ENCODE measurements around the gene SLC26A3. TPM values are rescaled to one million over a fixed set of nuclear protein-coding genes. Genes with fewer than 3 reads are reported as not detected.

SLC26A3 gene
- total and polyA plus RNA-seq, 11 donors, result 0.10 to 0.35 TPM; not detected in 9

GRCh38 chr7:107827501-107827900 lies 24.5 kb upstream of the SLC26A3 start:
- ATAC-seq, result no peak

GRCh38 chr7:107826451-107826850 lies 23.4 kb upstream of the SLC26A3 start:
- H3K27ac ChIP-seq, result no peak overlapping the region
- H3K4me1 ChIP-seq, result no peaks in the 10 kb centered on the region
- no peak for DNase-seq
- intact Hi-C loops (cut with DNase I), result no loop called here
- no peak for ATAC-seq
- TF ChIP-seq CTCF (IDR thresholded peaks at IDR 0.05), result no peak
- TF ChIP-seq POLR2A (IDR thresholded peaks at IDR 0.05), result no peak
- WGBS, 4 donors, result 77 to 89% (median 83%) methylated on average over 2 of the region's 2 CpGs
- H3K9me3 ChIP-seq, result peaks cover 0 to 12% (median 0%) of the 10 kb centered on the region in 12 donors
- no peak overlapping the region for H3K4me3 ChIP-seq
- H3K36me3 ChIP-seq, result no peaks in the 10 kb centered on the region
- no peaks in the 10 kb centered on the region for H3K27me3 ChIP-seq

More at GRCh38 chr7:107827501-107827900, 24.5 kb upstream of the SLC26A3 start:
- no peaks in the 10 kb centered on the region for H3K4me1 ChIP-seq
- 68 to 81% (median 75%) methylated on average over 2 of the region's 2 CpGs for whole genome bisulfite sequencing, 4 donors
- no peak for DNase-seq
- H3K9me3 ChIP-seq, result peaks cover 0 to 12% (median 0%) of the 10 kb centered on the region in 12 donors
- H3K27ac ChIP-seq, result no peak overlapping the region
- TF ChIP-seq POLR2A (IDR thresholded peaks at IDR 0.05), result no peak
- no peaks in the 10 kb centered on the region for H3K36me3 ChIP-seq
- H3K27me3 ChIP-seq, result no peaks in the 10 kb centered on the region
- intact Hi-C loops (cut with DNase I), result no loop called here
- H3K4me3 ChIP-seq, result no peak overlapping the region

- peaks cover 0 to 12% (median 0%) of the 10 kb centered on the region in 12 donors for H3K9me3 ChIP-seq
- H3K27me3 ChIP-seq, result no peaks in the 10 kb centered on the region
- WGBS, 4 donors, result 75 to 95% (median 79%) methylated on average over 1 of the region's 1 CpG
- no peak overlapping the region for H3K27ac ChIP-seq
- TF ChIP-seq CTCF (IDR thresholded peaks at IDR 0.05), result no peak
- TF ChIP-seq POLR2A (IDR thresholded peaks at IDR 0.05), result no peak
- no peaks in the 10 kb centered on the region for H3K36me3 ChIP-seq
- no peak for DNase-seq
- no peaks in the 10 kb centered on the region for H3K4me1 ChIP-seq
- intact Hi-C loops (cut with DNase I), result no loop called here
- no peak for ATAC-seq
- no peak overlapping the region for H3K4me3 ChIP-seq
Observed at GRCh38 chr7:107824858-107825257, 21.8 kb upstream of the SLC26A3 start.

- H3K27me3 ChIP-seq, result peaks cover 0 to 3% (median 0%) of the 10 kb centered on the region in 9 donors
- TF ChIP-seq CTCF (IDR thresholded peaks at IDR 0.05) (no peak), POLR2A (IDR thresholded peaks at IDR 0.05) (no peak)
- DNase-seq (no peak), ATAC-seq (no peak)
- H3K4me3 ChIP-seq, result no peak overlapping the region
- H3K9me3 ChIP-seq, result no peaks in the 10 kb centered on the region
- no peaks in the 10 kb centered on the region for H3K36me3 ChIP-seq
- intact Hi-C loops (cut with DNase I), result no loop called here
- WGBS, 4 donors, result 70 to 77% (median 74%) methylated on average over 2 of the region's 2 CpGs
- no peaks in the 10 kb centered on the region for H3K4me1 ChIP-seq
- no peak overlapping the region for H3K27ac ChIP-seq
Observed at GRCh38 chr7:107818622-107819021, 15.6 kb upstream of the SLC26A3 start.

- Histone ChIP-seq H3K4me3 (no peak overlapping the region), H3K9me3 (no peaks in the 10 kb centered on the region), H3K27ac (peak overlapping the region in 1 of 12 donors; percentile 13), H3K27me3 (peaks cover 0 to 3% (median 0%) of the 10 kb centered on the region in 9 donors), H3K4me1 (no peaks in the 10 kb centered on the region), H3K36me3 (no peaks in the 10 kb centered on the region)
- intact Hi-C loops (cut with DNase I), result no loop called here
- TF ChIP-seq CTCF (IDR thresholded peaks at IDR 0.05), result no peak
- no peak for TF ChIP-seq POLR2A (IDR thresholded peaks at IDR 0.05)
- WGBS, 4 donors, result 64 to 75% (median 71%) methylated on average over 6 of the region's 6 CpGs
- DNase-seq, result no peak
- no peak for ATAC-seq
Observed at GRCh38 chr7:107816011-107816566, 13.1 kb upstream of the SLC26A3 start.
